ENCODE results near the gene VPS26A. TPM values are rescaled to one million over a fixed set of nuclear protein-coding genes. Genes with fewer than 3 reads are reported as not detected.
A peak's percentile ranks its signal among the peaks of the same experiment; 100 is the strongest.

The VPS26A gene
- total RNA-seq, 1 donor from 2014 or later = 62.2 TPM

DNA sequence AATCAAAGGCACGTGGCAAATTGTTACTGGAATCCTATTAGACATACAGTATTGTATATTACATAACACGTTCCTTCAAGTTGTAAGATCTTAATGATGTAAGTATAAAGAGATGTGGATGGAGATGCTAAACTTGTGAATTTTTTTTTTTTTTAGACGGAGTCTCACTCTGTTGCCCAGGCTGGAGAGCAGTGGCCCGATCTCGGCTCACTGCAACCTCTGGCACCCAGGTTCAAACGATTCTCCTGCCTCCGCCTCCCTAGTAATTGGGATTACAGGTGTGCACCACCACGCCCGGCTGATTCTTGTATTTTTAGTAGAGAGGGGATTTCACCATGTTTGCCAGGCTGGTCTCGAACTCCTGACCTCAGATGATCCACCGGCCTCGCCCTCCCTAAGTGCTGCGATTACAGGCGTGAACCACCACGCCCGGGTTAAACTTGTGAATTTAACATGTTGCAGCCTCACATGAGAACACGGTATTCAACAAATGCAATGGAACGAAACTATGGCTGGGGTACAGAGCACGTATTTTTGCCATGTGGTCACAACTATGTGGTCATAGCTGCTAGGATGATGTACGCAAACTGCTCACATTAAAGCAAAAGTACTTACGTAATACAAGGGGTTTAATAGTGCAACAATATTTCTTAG lies 55.2 kb downstream of the VPS26A start:
- no peak for DNase-seq

- DNase-seq = peak; percentile 97
These were observed 56.0 kb downstream of the VPS26A start, which contains the start of gene SUPV3L1 for GRCh38 chr10:69179743-69180524. TSS of gene SUPV3L1 (plus strand) at chr10:69180234. CDS start at chr10:69180292, 58 bp downstream.

DNA sequence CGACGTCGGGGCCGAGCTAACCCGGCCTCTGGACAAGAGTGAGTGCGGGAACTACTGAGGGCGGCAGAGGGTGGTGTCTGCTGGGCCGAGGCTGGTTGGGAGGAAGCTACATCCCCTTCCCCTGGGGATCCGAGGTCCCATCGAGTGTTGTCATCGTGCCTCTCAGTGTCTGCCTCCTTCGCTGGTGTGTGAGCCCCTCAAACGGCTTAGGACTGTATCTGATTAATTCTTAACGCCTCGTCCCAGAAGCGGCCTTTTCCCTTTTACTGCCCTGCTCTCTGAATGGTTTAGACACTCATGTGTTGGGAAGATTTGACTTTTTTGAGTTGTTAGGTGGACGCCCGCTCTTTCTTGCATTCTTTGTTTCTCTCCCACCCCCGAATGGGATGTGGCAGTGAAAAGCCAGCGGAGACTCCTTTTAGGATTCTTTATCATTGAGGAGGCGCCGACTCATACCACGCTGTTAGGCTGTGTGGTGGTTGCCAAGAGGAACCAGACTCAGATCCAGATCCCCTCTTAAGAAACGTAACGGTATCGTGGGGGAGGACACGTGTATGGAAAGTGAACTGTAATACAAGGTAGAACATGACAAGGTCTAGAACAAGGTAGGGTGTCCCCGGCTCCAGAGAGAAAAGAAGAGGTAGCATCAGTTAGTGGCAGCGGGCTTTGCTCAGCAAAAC lies 56.7 kb downstream of the VPS26A start:
- DNase-seq = no peak

- no peak for DNase-seq
These were observed 57.5 kb downstream of the VPS26A start for GRCh38 chr10:69181433-69181832.

DNA sequence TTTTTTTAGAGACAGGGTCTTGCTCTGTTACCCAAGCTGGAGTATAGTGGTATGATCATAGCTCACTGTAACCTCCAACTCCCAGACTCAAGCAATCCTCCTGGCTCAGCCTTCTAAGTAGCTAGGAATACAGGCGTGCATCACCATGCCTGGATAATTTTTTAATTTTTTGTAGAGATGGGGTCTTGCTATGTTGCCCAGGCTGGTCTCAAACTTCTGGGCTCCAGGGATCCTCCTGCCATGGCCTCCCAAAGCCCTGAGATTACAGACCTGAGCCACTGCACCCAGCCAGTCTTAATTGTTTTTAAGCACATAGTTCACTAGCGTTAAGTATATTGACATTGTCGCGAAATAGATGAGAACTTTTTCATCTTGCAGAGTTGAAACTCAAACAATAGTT lies 58.0 kb downstream of the VPS26A start:
- no peak for DNase-seq

DNA sequence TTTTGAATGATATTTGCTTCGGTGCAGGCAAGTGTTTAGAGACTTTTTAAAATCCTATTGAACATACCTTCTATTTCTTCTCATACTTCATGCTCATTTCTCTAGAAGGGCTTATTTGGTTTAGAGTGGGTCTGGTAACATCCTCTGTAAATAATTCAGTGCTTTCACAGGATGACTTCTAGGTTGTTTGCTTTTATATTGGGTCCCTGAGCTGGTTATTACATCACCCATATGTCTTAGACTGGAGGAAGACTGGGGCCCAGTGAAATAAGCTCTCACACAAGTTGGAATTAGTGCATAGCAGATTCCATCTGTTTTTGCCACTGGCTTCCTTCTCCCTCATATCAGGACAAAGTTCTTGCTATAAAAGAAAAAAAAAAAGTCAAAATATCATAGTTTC lies 62.5 kb downstream of the VPS26A start:
- DNase-seq = no peak

- no peak for DNase-seq
These were observed 77.1 kb downstream of the VPS26A start for GRCh38 chr10:69201045-69201444.

GRCh38 chr10:69202332-69202731 lies 78.4 kb downstream of the VPS26A start:
- DNase-seq = no peak

- DNase-seq = no peak
These were observed 84.8 kb downstream of the VPS26A start for GRCh38 chr10:69208761-69209160.

DNA sequence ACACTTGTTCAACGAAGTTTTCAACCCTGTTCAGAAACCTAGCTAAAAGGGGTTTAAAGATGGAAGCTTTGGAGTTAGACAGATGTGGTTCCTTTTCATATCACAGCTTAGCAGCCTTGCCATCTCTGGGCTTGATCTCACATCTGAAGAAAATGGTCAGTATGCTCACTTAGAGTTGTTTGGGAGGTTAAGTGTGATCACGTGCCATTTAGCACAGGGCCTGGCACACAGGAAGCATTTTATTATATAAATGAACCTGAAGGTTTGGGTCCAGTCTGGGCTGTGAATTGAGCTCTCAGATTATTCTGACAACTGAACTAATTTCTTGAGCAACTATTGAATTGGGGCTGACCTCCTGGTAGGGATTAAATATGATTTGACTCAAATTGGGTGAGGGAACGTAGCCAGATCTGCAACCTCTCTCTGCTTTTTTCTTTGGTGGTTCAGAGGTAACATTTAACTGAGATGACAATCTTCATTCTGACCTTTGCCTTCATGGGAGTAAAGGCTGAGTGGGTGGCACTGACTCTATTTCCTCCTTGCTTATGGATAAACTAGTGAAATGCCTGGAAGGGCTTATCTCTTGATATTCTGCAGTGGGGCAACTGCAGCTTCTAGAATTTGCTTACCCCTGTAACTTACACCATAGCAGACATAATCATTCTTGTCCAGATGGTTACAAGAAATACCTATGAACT lies 86.0 kb downstream of the VPS26A start:
- DNase-seq = no peak

- no peak for DNase-seq
These were observed 87.1 kb downstream of the VPS26A start for GRCh38 chr10:69211104-69211503.

DNA sequence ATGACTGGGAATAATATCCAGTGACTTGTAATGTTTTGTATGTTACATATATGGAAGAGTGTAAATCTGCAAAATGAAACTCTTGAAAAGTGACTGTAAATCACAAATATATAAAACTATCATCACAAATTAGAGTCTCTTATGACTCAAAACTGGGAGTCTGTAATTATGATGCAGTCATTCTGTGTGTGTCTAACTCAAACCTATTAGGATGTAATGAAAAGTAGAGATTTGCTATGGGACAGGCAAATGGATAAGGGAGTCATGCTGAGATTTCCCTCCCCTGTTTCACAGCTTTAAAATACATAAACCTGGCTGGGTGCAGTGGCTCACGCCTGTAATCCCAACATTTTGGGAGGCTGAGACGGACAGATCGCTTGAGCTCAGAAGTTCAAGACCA lies 87.5 kb downstream of the VPS26A start:
- DNase-seq = no peak

DNA sequence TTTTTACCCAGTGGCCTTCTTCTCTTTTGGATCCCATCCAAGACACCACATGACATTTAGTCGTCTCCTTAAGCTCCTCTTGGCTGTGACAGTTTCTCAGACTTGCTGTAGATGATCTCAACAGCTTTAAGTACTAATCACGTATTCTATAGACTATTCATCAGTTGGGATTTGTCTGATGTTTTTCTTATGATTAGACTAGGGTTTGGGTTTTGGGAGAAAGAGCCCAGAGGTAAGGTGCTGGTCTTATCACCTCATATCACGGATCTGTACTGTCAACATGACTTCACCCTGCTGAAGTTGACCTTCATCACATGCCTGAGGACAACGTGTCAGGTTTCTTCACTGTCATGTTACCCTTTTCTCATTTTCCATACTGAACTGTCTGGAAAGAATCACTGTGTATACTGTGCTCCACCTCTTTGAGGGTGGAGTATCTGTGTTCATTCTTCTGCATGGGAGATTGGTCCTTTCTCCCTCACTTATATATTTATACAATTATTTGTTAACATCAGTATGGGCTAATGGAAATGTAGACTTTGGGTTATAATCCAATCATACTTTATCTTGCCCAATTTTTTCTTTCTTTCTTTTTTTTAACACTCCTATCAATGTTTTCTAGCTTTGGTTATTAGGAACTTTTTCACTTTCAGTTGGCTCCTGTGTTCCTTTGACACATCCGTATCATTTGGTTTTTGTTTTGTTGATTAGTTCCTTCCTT lies 89.8 kb downstream of the VPS26A start:
- no peak for DNase-seq

DNA sequence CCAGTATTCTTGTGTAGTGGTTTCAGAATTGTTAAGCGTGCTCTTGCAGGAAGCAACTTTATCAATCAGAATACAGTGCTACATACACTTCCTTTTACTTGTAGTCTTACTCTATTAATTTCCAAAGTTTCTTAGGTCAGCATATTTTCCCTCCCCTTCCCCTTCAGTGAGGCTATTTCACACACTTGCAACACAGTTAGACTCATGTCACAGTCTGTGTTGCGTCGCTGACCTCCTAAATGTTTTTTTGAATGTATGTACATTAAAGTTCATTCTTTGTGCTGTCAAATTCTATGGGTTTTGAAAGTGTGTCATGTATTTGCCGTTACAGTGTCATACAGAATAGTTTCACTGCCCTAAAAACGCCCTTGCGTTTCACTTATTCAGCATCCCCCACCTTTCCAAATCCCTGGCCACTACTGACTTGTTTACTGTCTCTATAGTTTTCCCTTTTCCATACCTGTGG lies 90.7 kb downstream of the VPS26A start:
- no peak for DNase-seq

- DNase-seq = no peak
These were observed 91.6 kb downstream of the VPS26A start for GRCh38 chr10:69215405-69216171.

GRCh38 chr10:69216577-69217118 lies 92.7 kb downstream of the VPS26A start:
- DNase-seq = no peak

DNA sequence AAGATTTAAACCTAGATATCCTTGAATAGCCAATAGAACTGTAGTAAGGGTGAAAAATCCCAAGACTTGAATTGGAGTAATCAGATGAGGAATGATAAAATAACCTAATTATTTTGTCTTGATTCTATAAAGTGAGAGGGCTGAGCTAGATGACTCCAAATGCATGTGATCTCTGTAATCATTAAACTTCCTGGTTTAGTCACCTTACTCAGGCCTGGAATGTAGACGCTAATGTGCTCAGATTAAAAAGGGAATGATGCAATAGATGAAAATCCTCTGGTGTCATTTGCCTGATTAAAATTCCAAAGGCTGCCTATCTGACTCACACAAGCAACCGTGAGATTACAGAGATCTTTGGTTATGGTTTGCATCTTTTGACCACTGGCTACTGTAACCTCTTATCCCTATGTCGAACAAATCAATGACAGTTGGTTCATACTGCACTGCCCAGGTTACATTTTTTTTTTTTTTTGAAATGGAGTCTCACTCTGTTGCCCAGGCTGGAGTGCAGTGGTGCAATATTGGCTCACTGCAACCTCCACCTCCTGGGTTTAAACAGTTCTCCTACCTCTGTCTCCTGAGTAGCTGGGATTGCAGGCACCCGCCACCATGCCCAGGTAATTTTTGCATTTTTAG lies 93.3 kb downstream of the VPS26A start:
- DNase-seq = no peak

- DNase-seq = no peak
These were observed 94.9 kb downstream of the VPS26A start for GRCh38 chr10:69218831-69219230.

DNA sequence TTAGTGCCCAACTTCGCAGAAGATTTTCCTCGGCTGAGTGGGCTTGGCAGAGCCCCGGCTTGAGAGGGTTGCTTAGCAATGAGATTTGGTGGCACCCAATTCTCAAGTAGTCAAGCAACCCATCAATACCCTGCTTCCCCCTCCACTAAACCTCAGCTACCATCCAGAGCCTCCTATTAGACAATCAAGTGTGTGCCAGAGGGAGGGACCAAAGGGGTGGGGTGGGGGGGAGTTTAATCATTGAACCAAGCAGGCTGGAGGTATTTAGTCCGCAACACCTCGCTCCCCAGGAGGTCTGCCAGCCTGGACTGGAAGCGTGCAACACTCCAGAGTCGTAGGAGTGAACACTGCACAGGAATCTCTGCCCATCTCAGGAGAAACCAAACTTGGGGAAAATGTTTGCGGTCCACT lies 96.1 kb downstream of the VPS26A start, which contains the start of gene HKDC1:
Gene HKDC1, plus strand, starts transcription at position 292 of the 411 bp plus-strand sequence. Its CDS starts 104 bp downstream, at position 396.
- no peak for DNase-seq

DNA sequence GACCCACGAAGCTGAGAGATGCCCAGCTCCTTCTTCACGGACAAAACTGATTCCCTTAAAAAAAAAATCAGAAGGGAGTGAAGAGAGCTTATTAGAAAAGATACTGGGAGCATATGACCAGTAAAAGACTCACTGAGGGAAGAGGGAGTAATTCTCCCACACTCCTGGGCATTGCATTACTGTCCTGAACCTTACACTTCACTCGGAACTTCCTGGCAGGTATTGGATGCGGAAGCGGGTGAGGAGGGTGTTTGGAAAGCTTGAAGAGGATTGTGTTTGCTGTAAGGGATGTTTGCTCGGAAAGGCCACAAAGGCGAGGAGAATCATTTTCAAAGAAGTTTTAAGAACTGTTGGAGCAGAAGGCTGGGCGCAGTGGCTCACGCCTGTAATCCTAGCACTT lies 96.5 kb downstream of the VPS26A start:
- no peak for DNase-seq
